H9 (cell line): ENCODE results near the gene KCND1. TPM values are rescaled to one million over a fixed set of nuclear protein-coding genes. Genes with fewer than 3 reads are reported as not detected.

Experiments
- DNase-seq: peaks from one replicate; pipeline ENCODE4 v3.0.0-alpha.2; 2017
- H2AFZ ChIP-seq: one replicate; pipeline ENCODE4 v1.6.1; 2013; ENCODE audit warnings: mild to moderate bottlenecking, low read length, control low read depth, moderate library complexity
- H2AK5ac ChIP-seq: 2 replicates; pipeline ENCODE4 v1.6.1; 2013; ENCODE audit warnings: low read length, control low read depth, mixed read lengths; ENCODE audit not compliant: insufficient read length
- H2BK120ac ChIP-seq: one replicate; pipeline ENCODE4 v1.6.1; 2013; ENCODE audit warnings: low read depth, mild to moderate bottlenecking, low read length, control low read depth, inconsistent platforms; ENCODE audit not compliant: poor library complexity, severe bottlenecking
- H2BK12ac ChIP-seq: 2 replicates; pipeline ENCODE4 v1.6.1; 2013; ENCODE audit warnings: low read length, control low read depth, mixed read lengths, low read depth; ENCODE audit not compliant: insufficient read length
- H2BK15ac ChIP-seq: 2 replicates; pipeline ENCODE4 v1.6.1; 2013; ENCODE audit warnings: low read depth, low read length, control low read depth
- H2BK20ac ChIP-seq: one replicate; pipeline ENCODE4 v1.6.1; 2013; ENCODE audit warnings: low read depth, mild to moderate bottlenecking, low read length, control low read depth, inconsistent platforms; ENCODE audit not compliant: poor library complexity, severe bottlenecking
- H2BK5ac ChIP-seq: 2 replicates; pipeline ENCODE4 v1.6.1; 2013; ENCODE audit warnings: low read length, control low read depth, mixed read lengths; ENCODE audit not compliant: insufficient read length
- H3K14ac ChIP-seq: 2 replicates; pipeline ENCODE4 v1.6.1; 2013; ENCODE audit warnings: low read length, control low read depth; ENCODE audit not compliant: insufficient read depth
- H3K18ac ChIP-seq: 2 replicates; pipeline ENCODE4 v1.6.1; 2013; ENCODE audit warnings: low read depth, mild to moderate bottlenecking, mixed read lengths, low read length, control low read depth; ENCODE audit not compliant: insufficient read length
- H3K23ac ChIP-seq: 2 replicates; pipeline ENCODE4 v1.6.1; 2013; ENCODE audit warnings: low read length, control low read depth, mixed read lengths, low read depth; ENCODE audit not compliant: insufficient read length
- H3K23me2 ChIP-seq: 2 replicates; pipeline ENCODE4 v1.6.1; 2013; ENCODE audit warnings: low read depth, mild to moderate bottlenecking, mixed read lengths, low read length, control low read depth; ENCODE audit not compliant: insufficient read length, poor library complexity, severe bottlenecking
- H3K27ac ChIP-seq: 2 replicates; pipeline ENCODE4 v1.5.1; 2013; ENCODE audit warnings: low read length, control low read depth, mixed read lengths, low read depth; ENCODE audit not compliant: insufficient read length
- H3K27me3 ChIP-seq: 2 replicates; pipeline ENCODE4 v1.6.1; 2013; ENCODE audit warnings: low read length, control low read depth, inconsistent platforms; ENCODE audit not compliant: insufficient read depth
- H3K4ac ChIP-seq: 2 replicates; pipeline ENCODE4 v1.6.1; 2013; ENCODE audit warnings: low read depth, mild to moderate bottlenecking, control low read depth, inconsistent platforms, low read length, moderate library complexity
- H3K4me1 ChIP-seq: 2 replicates; pipeline ENCODE4 v1.6.1; 2013; ENCODE audit warnings: low read length, control low read depth, inconsistent platforms; ENCODE audit not compliant: insufficient read depth
- H3K4me2 ChIP-seq: 2 replicates; pipeline ENCODE4 v1.6.1; 2013; ENCODE audit warnings: low read length, control low read depth, mixed read lengths; ENCODE audit not compliant: insufficient read length, insufficient read depth
- H3K56ac ChIP-seq: 2 replicates; pipeline ENCODE4 v1.6.1; 2013; ENCODE audit warnings: low read depth, mild to moderate bottlenecking, mixed read lengths, low read length, control low read depth; ENCODE audit not compliant: insufficient read length
- H3K79me1 ChIP-seq: 2 replicates; pipeline ENCODE4 v1.6.1; 2013; ENCODE audit warnings: low read depth, mild to moderate bottlenecking, moderate library complexity, low read length, control low read depth, inconsistent platforms; ENCODE audit not compliant: insufficient read depth, poor library complexity, severe bottlenecking
- H3K79me2 ChIP-seq: 2 replicates; pipeline ENCODE4 v1.6.1; 2013; ENCODE audit warnings: low read length, control low read depth, inconsistent platforms; ENCODE audit not compliant: insufficient read depth
- H3K9ac ChIP-seq: 2 replicates; pipeline ENCODE4 v1.6.1; 2013; ENCODE audit warnings: low read length, control low read depth, mixed read lengths; ENCODE audit not compliant: insufficient read length; ENCODE audit errors: extremely low read depth
- H3K9me3 ChIP-seq: one replicate; pipeline ENCODE4 v1.6.1; 2013; ENCODE audit warnings: low read depth, low read length, inconsistent platforms; ENCODE audit not compliant: control insufficient read depth
- H3T11ph ChIP-seq: one replicate; pipeline ENCODE4 v1.6.1; 2013; ENCODE audit warnings: mild to moderate bottlenecking, low read length, control low read depth, inconsistent platforms
- H4K20me1 ChIP-seq: one replicate; pipeline ENCODE4 v1.6.1; 2013; ENCODE audit not compliant: control insufficient read depth, insufficient read length, insufficient read depth
- H4K5ac ChIP-seq: 2 replicates; pipeline ENCODE4 v1.6.1; 2013; ENCODE audit warnings: low read depth, mild to moderate bottlenecking, mixed read lengths, low read length, control low read depth; ENCODE audit not compliant: insufficient read length
- H4K8ac ChIP-seq: replicated peaks from 2 replicates; pipeline ENCODE4 v1.6.1; 2013; ENCODE audit warnings: low read length, control low read depth, mixed read lengths, low read depth; ENCODE audit not compliant: insufficient read length
- H4K91ac ChIP-seq: 2 replicates; pipeline ENCODE4 v1.6.1; 2013; ENCODE audit warnings: low read depth, mild to moderate bottlenecking, moderate library complexity, mixed read lengths, low read length, control low read depth; ENCODE audit not compliant: insufficient read length
- H3K27ac Mint-ChIP-seq, 3 experiments: 2 replicates in 2 of 3; 3 replicates in 1 of 3; pipeline ENCODE4 v1.8.0; 2020 to 2021; ENCODE audit warnings: mixed read lengths in 3 of 3, mild to moderate bottlenecking in 1 of 3, moderate library complexity in 1 of 3
- H3K27me3 Mint-ChIP-seq: 2 replicates; pipeline ENCODE4 v1.8.0; 2021; ENCODE audit warnings: low read depth, mild to moderate bottlenecking, moderate library complexity, mixed read lengths
- H3K36me3 Mint-ChIP-seq, 3 experiments: 2 replicates in 2 of 3; 3 replicates in 1 of 3; pipeline ENCODE4 v1.8.0; 2020 to 2021; ENCODE audit warnings: low read depth in 3 of 3, mixed read lengths in 3 of 3; ENCODE audit not compliant: insufficient read depth in 1 of 3
- H3K4me1 Mint-ChIP-seq, 2 experiments: 2 replicates each; pipeline ENCODE4 v1.8.0; 2020; ENCODE audit warnings: mixed read lengths in 2 of 2
- H3K4me3 Mint-ChIP-seq, 2 experiments: 2 replicates in 1 of 2; 3 replicates in 1 of 2; pipeline ENCODE4 v1.8.0; 2020 to 2021; ENCODE audit warnings: mild to moderate bottlenecking in 2 of 2, mixed read lengths in 2 of 2, moderate library complexity in 1 of 2
- H3K9me3 Mint-ChIP-seq, 2 experiments: 2 replicates in 1 of 2; 3 replicates in 1 of 2; pipeline ENCODE4 v1.8.0; 2020; ENCODE audit warnings: mild to moderate bottlenecking in 2 of 2, mixed read lengths in 2 of 2, moderate library complexity in 1 of 2
- CTCF ChIP-seq: fragments of 200-600 bp; sonication (generic); conservative IDR thresholded peaks from 3 replicates; pipeline ENCODE4 v1.8.0; 2021; ENCODE audit warnings: antibody characterized with exemption, mild to moderate bottlenecking
- WGBS: extraction: QIAGEN DNeasy Blood & Tissue Kit; methylation state at CpG from one replicate; pipeline ENCODE4 v1.1.7; 2013; ENCODE audit warnings: missing lambda C conversion rate, low lambda C conversion rate, mixed read lengths; ENCODE audit not compliant: insufficient read length; ENCODE audit errors: extremely low coverage; 5-methylcytosine and 5-hydroxymethylcytosine counted together
- total RNA-seq: library from RNA; stranded (reverse); gene quantifications from 2 replicates; pipeline ENCODE4 v1.2.1, GENCODE V29; 2021

The KCND1 gene
- total RNA-seq, 1 experiment from 2014 or later, result 5.7 TPM

GRCh38 chrX:48960291-48960690 lies 11.4 kb downstream of the KCND1 start:
- Histone ChIP-seq H2BK5ac (no peak overlapping the region), H3K4me2 (no peak overlapping the region), H2BK12ac (no peak overlapping the region), H3K4ac (no peak overlapping the region), H2BK20ac (no peak overlapping the region), H3K27ac (no peak overlapping the region), H3K79me1 (peaks cover 10% of the 10 kb centered on the region), H3K14ac (no peak overlapping the region), H4K5ac (no peak overlapping the region), H4K8ac (no peak overlapping the region), H2AK5ac (no peak overlapping the region), H4K20me1 (peaks cover 3% of the 10 kb centered on the region), H3K9me3 (no peaks in the 10 kb centered on the region), H3K4me1 (peaks cover 2% of the 10 kb centered on the region; the same call in 1 of the 2 replicates), H2BK15ac (no peak overlapping the region), H3T11ph (no peak overlapping the region), H3K56ac (no peak overlapping the region), H3K9ac (no peak overlapping the region), H3K18ac (no peak overlapping the region), H2BK120ac (no peak overlapping the region), H3K23me2 (peaks cover 6% of the 10 kb centered on the region), H3K23ac (no peak overlapping the region), H4K91ac (no peak overlapping the region), H2AFZ (no peak overlapping the region), H3K79me2 (peaks cover 8% of the 10 kb centered on the region; the same call in 1 of the 2 replicates), H3K27me3 (no peaks in the 10 kb centered on the region)
- Mint-ChIP-seq H3K36me3 (peaks cover 18 to 39% (median 24%) of the 10 kb centered on the region in 3 experiments; a peak in 6 of 7 replicates), H3K9me3 (peaks cover 67 to 73% of the 10 kb centered on the region in 2 experiments), H3K4me1 (peaks cover 0 to 16% of the 10 kb centered on the region in 2 experiments; a peak in 2 of 4 replicates), H3K27me3 (peaks cover 1% of the 10 kb centered on the region), H3K27ac (no peak overlapping the region), H3K4me3 (no peak overlapping the region)
- no peak for DNase-seq
- no CpG with 5 or more reads among the region's 2 CpGs for WGBS
- TF ChIP-seq CTCF, result no peak
